ENCODE measurements around the gene INTS6L. TPM values are rescaled to one million over a fixed set of nuclear protein-coding genes. Genes with fewer than 3 reads are reported as not detected.

The INTS6L gene
- total RNA-seq, 1 donor from 2014 or later: 24.6 TPM

- ATAC-seq (ENCODE audit: low read depth): no peak
- no peak overlapping the region for H3K4me3 Mint-ChIP-seq
- peaks cover 23% of the 10 kb centered on the region for H3K36me3 Mint-ChIP-seq (ENCODE audit: low read depth)
- ChIA-PET CTCF (interaction anchor here (1.2 kb wide), 1 partner anchor 12 kb away, joined by 5 read pairs; no protein-coding TSS in a partner anchor), POLR2A (no interaction called here)
- H3K27me3 Mint-ChIP-seq: no peaks in the 10 kb centered on the region
- H3K4me1 Mint-ChIP-seq: peaks cover 63% of the 10 kb centered on the region
- intact Hi-C loops (cut with micrococcal nuclease): no loop called here
- no peaks in the 10 kb centered on the region for H3K9me3 Mint-ChIP-seq
- TF ChIP-seq CTCF (IDR thresholded peaks at IDR 0.05): no peak
- DNase-seq: no peak
- H3K27ac Mint-ChIP-seq: no peak overlapping the region
These were observed 11.4 kb downstream of the INTS6L start for GRCh38 chrX:135531813-135532212.

GRCh38 chrX:135535077-135535940, 14.8 kb downstream of the INTS6L start:
- ChIA-PET POLR2A (no interaction called here), CTCF (no interaction called here)
- no peaks in the 10 kb centered on the region for H3K27me3 Mint-ChIP-seq
- peaks cover 18% of the 10 kb centered on the region for H3K36me3 Mint-ChIP-seq (ENCODE audit: low read depth)
- DNase-seq (no peak), ATAC-seq (ENCODE audit: low read depth) (no peak)
- no peak overlapping the region for H3K27ac Mint-ChIP-seq
- H3K4me3 Mint-ChIP-seq: no peak overlapping the region
- H3K9me3 Mint-ChIP-seq: no peaks in the 10 kb centered on the region
- H3K4me1 Mint-ChIP-seq: peaks cover 63% of the 10 kb centered on the region
- no peak for TF ChIP-seq CTCF (IDR thresholded peaks at IDR 0.05)
- intact Hi-C loops (cut with micrococcal nuclease): no loop called here

GRCh38 chrX:135536877-135537276, 16.4 kb downstream of the INTS6L start:
- no peak for TF ChIP-seq CTCF (IDR thresholded peaks at IDR 0.05)
- intact Hi-C loops (cut with micrococcal nuclease): loop anchor here (2.0 kb wide), 1 partner anchor 14 kb away; no protein-coding TSS in a partner anchor
- peak; percentile 45 for ATAC-seq (ENCODE audit: low read depth)
- Mint-ChIP-seq H3K36me3 (ENCODE audit: low read depth) (peaks cover 12% of the 10 kb centered on the region), H3K27me3 (no peaks in the 10 kb centered on the region), H3K4me1 (peaks cover 59% of the 10 kb centered on the region), H3K27ac (peak overlapping the region; percentile 27), H3K9me3 (no peaks in the 10 kb centered on the region), H3K4me3 (no peak overlapping the region)
- ChIA-PET CTCF (no interaction called here), POLR2A (interaction anchor here (1.4 kb wide), 1 partner anchor 16 kb away, joined by 3 read pairs; no protein-coding TSS in a partner anchor)
- no peak for DNase-seq

GRCh38 chrX:135541351-135541750, 20.9 kb downstream of the INTS6L start:
- DNase-seq: no peak
- Mint-ChIP-seq H3K36me3 (ENCODE audit: low read depth) (peaks cover 3% of the 10 kb centered on the region), H3K4me1 (peaks cover 62% of the 10 kb centered on the region), H3K9me3 (no peaks in the 10 kb centered on the region), H3K27me3 (no peaks in the 10 kb centered on the region), H3K4me3 (no peak overlapping the region), H3K27ac (no peak overlapping the region)
- ChIA-PET POLR2A (no interaction called here), CTCF (no interaction called here)
- ATAC-seq (ENCODE audit: low read depth): no peak
- no peak for TF ChIP-seq CTCF (IDR thresholded peaks at IDR 0.05)
- intact Hi-C loops (cut with micrococcal nuclease): loop anchor here (5.0 to 10.0 kb wide), 2 partner anchors 56 to 393 kb away; no protein-coding TSS in a partner anchor

- POLR2A ChIA-PET: no interaction called here
- no peak for TF ChIP-seq CTCF (IDR thresholded peaks at IDR 0.05)
These were observed 22.7 kb downstream of the INTS6L start for GRCh38 chrX:135543172-135543571.

More at GRCh38 chrX:135543172-135543571, 22.7 kb downstream of the INTS6L start:
- peaks cover 16% of the 10 kb centered on the region for H3K36me3 Mint-ChIP-seq (ENCODE audit: low read depth)
- H3K9me3 Mint-ChIP-seq: no peaks in the 10 kb centered on the region
- peaks cover 49% of the 10 kb centered on the region for H3K4me1 Mint-ChIP-seq
- ATAC-seq (ENCODE audit: low read depth) (no peak), DNase-seq (no peak)
- intact Hi-C loops (cut with micrococcal nuclease): loop anchor here (5.0 to 10.0 kb wide), 2 partner anchors 54 to 392 kb away; no protein-coding TSS in a partner anchor
- H3K27me3 Mint-ChIP-seq: no peaks in the 10 kb centered on the region
- H3K4me3 Mint-ChIP-seq: no peak overlapping the region
- CTCF ChIA-PET: interaction anchor here (1.4 kb wide), 2 partner anchors 11 to 388 kb away, joined by 4 to 5 read pairs; no protein-coding TSS in a partner anchor
- peak overlapping the region; percentile 69 for H3K27ac Mint-ChIP-seq
